Left ventricle myocardium superior (tissue), 1 donor: Measurements from ENCODE around the gene PARP15. TPM values are rescaled to one million over a fixed set of nuclear protein-coding genes. Genes with fewer than 3 reads are reported as not detected.
"Not testable (repeated sequence)": the region's sequence is repeated elsewhere in the genome, so short reads cannot be mapped to it uniquely, and the experiment has no call there.

Experiments
- ATAC-seq: fragments of 200-7000 bp; cut with Tn5 transposase; one replicate; pipeline ENCODE4 v1.9.1; 2020; ENCODE audit warnings: mild to moderate bottlenecking, moderate library complexity
- DNase-seq: peaks from one replicate; pipeline ENCODE4 v3.0.0-alpha.2; 2020
- intact Hi-C: fragments of 100-400 bp; cut with micrococcal nuclease; formaldehyde crosslinking; loops from one replicate; pipeline ENCODE4 v1.11.0; 2022
- total RNA-seq: library from RNA; stranded (reverse); fragmentation: NEBNext Ultra II Directional; extraction: Animal tissue kit (Norgen Biotek cat#: 25700); gene quantifications from one replicate; pipeline ENCODE4 v1.2.1, GENCODE V29; 2021
- donor health status: DM: no; HTN: yes; CAD: no; lungs with severe emphysema.

PARP15 gene
- total RNA-seq, 1 donor from 2014 or later = 0.52 TPM

GRCh38 chr3:122680475-122681283, 103.2 kb downstream of the PARP15 start, which contains the start of gene PARP14:
PARP14 (plus strand) TSS chr3:122680839; CDS start chr3:122680884, 45 bp downstream.
- ATAC-seq = peak; percentile 87
- DNase-seq = peak; percentile 79
- intact Hi-C loops = no loop called here

- peak; percentile 29 for DNase-seq
- ATAC-seq = no peak
- intact Hi-C loops = no loop called here
Measured at GRCh38 chr3:122681284-122681973, 104.0 kb downstream of the PARP15 start.

- intact Hi-C loops = no loop called here
- DNase-seq = no peak
- no peak for ATAC-seq
Measured at GRCh38 chr3:122681974-122682409, 104.5 kb downstream of the PARP15 start.

- DNase-seq, intact Hi-C loops, ATAC-seq: not testable (repeated sequence)
Measured at GRCh38 chr3:122682778-122683411, 105.4 kb downstream of the PARP15 start.

- intact Hi-C loops = loop anchor here (5.0 kb wide), 1 partner anchor 130 kb away; no protein-coding TSS in a partner anchor
- peak; percentile 60 for ATAC-seq
- DNase-seq = no peak
Measured at GRCh38 chr3:122687298-122687697, 109.8 kb downstream of the PARP15 start.

Other genes starting within 250 kb of the PARP15 start
- 28.6 TPM for gene MIX23, start 194.4 kb upstream of the PARP15 start, total RNA-seq
- 147 TPM for gene FAM162A, start 193.5 kb upstream of the PARP15 start, total RNA-seq
- 2.9 TPM for gene WDR5B, start 161.6 kb upstream of the PARP15 start, total RNA-seq
- gene KPNA1, start 62.7 kb upstream of the PARP15 start, total RNA-seq = 59.8 TPM
- gene PARP9, start 13.3 kb upstream of the PARP15 start, total RNA-seq = 11.8 TPM
- gene DTX3L, start 13.3 kb upstream of the PARP15 start, total RNA-seq = 10.5 TPM
- 13.3 TPM for gene PARP14, start 103.2 kb downstream of the PARP15 start, total RNA-seq
- 5.3 TPM for gene HSPBAP1, start 216.2 kb downstream of the PARP15 start, total RNA-seq
- 16.9 TPM for gene SLC49A4, start 217.4 kb downstream of the PARP15 start, total RNA-seq